NCI-H510A (cell line): ENCODE data around the gene PRPH2.
A peak's percentile ranks its signal among the peaks of the same experiment; 100 is the strongest.

Experiments
- DNase-seq: peaks from one replicate; lab custom pipeline; 2025; lab: John Stamatoyannopoulos, UW

PRPH2 gene

GRCh38 chr6:42722497-42722896, at the start of gene PRPH2:
PRPH2 (minus strand) TSS chr6:42722597; CDS start chr6:42722334, 263 bp downstream.
- DNase-seq = no peak

- DNase-seq = no peak
These were observed 49.3 kb upstream of the PRPH2 start for GRCh38 chr6:42771741-42772100.

GRCh38 chr6:42769836-42770235, 47.4 kb upstream of the PRPH2 start:
- no peak for DNase-seq

GRCh38 chr6:42769051-42769450, 46.7 kb upstream of the PRPH2 start:
- DNase-seq = no peak

- no peak for DNase-seq
These were observed 43.8 kb upstream of the PRPH2 start for GRCh38 chr6:42766163-42766670.

- DNase-seq = no peak
These were observed 42.7 kb upstream of the PRPH2 start for GRCh38 chr6:42764911-42765648.

- DNase-seq = no peak
These were observed 40.6 kb upstream of the PRPH2 start for GRCh38 chr6:42762950-42763349.

- DNase-seq = no peak
These were observed 40.0 kb upstream of the PRPH2 start for GRCh38 chr6:42762426-42762859.

GRCh38 chr6:42761287-42762067, 39.1 kb upstream of the PRPH2 start:
- no peak for DNase-seq

- DNase-seq = no peak
These were observed 36.5 kb upstream of the PRPH2 start for GRCh38 chr6:42758756-42759430.

- DNase-seq = no peak
These were observed 34.3 kb upstream of the PRPH2 start for GRCh38 chr6:42756722-42757121.

GRCh38 chr6:42754759-42755158, 32.4 kb upstream of the PRPH2 start:
- DNase-seq = no peak

GRCh38 chr6:42751055-42751454, 28.7 kb upstream of the PRPH2 start:
- DNase-seq = no peak

GRCh38 chr6:42748203-42748898, 26.0 kb upstream of the PRPH2 start:
- DNase-seq = no peak

- DNase-seq = peak; percentile 88
These were observed 24.3 kb upstream of the PRPH2 start for GRCh38 chr6:42746463-42747391.

- peak; percentile 98 for DNase-seq
These were observed 23.5 kb upstream of the PRPH2 start, which contains the start of gene TBCC for GRCh38 chr6:42745640-42746462. TBCC (minus strand) TSS chr6:42746103; CDS start chr6:42746073, 30 bp downstream.

GRCh38 chr6:42745083-42745639, 22.8 kb upstream of the PRPH2 start:
- no peak for DNase-seq

- DNase-seq = no peak
These were observed 22.0 kb upstream of the PRPH2 start for GRCh38 chr6:42744351-42744893.
